Dermis microvascular lymphatic vessel endothelial cell (primary cell): ENCODE results near the gene CHMP1A. TPM values are rescaled to one million over a fixed set of nuclear protein-coding genes. Genes with fewer than 3 reads are reported as not detected.

Experiments
- DNase-seq, 2 donors: peaks; one replicate each; pipeline versions ENCODE4 v3.0.0 to v3.0.0-alpha.2; 2010; ENCODE audit warnings: low read depth in 2 of 2
- total RNA-seq: library from RNA; depleted of rRNA; stranded (reverse); fragments of >200 nt; gene quantifications from 2 replicates; pipeline ENCODE4 v1.2.1, GENCODE V29; 2014

The CHMP1A gene
- total RNA-seq, 1 donor from 2014 or later: 63.4 TPM

DNA sequence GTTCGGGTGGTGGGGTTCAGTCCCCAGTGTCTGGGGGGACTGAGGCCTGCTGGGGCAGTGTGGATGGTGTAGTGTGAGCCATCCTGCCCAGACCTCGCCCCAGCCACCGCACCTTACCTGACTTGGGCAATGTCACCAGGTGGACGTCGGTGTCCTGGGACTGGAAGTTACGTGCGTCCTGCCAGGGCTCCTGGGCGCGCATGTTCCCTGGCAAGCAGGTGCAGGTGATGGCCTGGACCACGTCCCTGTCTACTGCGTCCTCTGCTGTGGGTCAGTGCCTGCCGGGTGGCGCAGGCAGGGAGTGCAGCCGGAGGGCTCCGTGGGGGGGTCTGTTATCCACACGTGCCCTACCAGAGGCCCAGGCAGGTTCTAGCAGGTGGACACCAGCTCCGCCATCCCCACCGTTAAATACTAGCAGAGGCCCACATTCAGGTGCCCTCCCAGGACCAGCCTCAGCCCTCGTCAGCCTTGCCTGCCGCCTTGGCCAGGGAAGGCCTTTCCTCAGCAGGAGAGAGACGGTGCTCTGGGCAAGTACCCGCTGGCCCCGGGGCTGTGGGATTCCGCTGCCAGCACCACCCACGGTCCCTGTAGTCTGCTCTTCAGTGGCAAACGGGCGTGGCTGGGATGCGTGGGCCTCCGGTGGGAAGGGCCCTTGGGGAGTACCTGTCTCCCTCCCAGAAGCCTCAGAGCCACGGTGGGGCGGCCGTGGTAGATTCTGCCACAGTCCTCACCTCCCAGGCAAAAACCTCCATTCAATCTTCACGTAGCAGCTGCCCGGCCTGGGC, 52.1 kb downstream of the CHMP1A start:
- no peak for DNase-seq

DNA sequence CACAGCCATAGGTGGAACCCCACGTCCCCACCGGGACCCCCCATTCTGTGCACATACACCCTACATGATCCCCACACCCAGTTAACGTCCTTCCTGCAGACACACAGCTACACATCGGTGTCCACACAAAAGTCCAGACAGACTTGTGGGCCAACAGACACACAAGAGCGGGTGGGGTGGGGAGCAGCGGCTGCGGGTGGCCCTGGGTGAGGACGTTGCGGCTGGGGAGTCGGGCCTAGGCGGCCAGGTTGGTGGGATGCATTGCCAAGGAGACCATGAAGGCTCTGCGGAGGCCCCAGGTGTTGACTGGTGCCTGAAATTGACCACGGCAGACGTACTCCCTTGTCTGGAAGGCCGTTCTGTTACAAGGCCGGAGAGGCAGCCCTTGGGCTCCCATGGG, 52.7 kb downstream of the CHMP1A start:
- no peak for DNase-seq

DNA sequence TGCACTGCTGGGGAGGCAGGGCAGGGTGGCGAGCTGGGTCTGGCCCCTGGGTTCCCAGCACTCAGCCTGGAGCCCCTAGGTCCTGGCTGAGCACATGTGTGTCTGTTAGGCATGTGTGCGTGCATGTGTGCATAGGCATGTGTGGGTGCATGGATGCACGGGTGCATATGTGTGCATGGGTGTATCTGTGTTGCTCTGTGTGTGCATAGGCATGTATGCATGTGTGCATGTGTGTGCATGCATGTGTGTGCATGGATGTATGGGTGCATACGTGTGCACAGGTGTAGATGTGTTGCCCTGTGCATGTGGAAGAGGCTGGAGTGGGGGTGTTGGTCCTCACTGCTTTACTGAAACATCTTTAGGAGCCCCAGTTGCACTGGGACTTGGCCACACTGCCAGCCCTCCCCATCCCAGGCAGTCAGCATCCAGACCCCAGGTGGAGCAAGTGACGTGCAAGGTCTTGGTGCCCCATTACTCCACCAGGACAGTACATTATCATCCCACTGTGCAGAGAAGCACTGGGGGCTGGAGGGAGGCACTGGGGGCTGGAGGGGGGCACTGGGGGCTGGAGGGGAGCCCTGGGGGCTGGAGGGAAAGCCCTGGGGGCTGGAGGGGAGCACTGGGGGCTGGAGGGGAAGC, 54.4 kb downstream of the CHMP1A start:
- no peak for DNase-seq

DNA sequence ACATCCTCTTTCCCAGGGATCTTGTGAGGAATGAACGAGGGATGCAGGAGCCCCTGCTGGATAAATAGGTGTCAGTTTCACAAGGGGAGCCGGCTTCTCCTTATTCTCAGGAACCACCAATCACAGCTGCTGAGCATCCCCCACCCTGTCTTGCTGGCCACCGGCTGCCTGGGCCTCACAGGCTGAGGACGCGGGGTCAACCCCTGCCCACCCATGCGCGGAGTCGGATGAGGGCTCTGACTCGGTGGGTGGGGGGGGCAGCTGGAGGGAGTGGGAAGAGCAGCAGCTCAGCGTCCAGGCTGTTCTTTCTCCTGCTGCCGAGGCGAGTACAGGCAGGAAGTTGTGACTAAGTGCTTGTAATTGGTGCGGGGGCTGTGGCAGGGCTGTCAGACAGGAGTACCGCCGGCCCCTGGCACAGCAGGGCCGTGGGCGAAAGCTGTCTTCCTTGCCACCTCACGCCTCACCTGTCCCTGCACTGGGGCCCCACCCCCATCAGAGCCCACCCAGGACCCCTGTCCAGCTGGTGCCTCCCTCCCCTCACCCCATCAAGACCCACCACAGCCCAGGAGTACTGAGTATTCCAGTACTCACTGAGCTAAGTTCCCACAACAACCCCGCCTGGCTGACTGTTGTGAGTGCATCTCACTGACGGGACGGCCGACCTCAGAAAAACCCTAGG, 55.1 kb downstream of the CHMP1A start:
- peak; percentile 28 to 87 for DNase-seq

DNA sequence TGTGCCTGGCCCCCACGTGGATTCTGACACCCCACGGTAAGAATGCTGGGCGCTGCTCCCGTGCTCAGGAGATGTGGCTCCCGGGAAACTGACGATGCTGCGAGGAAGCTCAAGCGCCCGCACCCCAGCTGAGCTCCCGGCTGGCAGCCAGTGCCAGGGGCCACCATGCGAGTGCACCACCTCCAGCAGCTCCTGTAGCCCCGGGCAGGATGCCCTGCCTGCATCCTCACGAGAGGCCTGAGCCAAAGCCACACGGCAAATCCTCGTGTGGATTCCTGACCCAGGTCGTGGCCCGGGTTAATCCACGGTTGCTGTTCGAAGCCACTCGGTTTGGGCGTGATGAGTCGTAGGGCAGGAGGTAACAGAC, 55.6 kb downstream of the CHMP1A start:
- DNase-seq: no peak

DNA sequence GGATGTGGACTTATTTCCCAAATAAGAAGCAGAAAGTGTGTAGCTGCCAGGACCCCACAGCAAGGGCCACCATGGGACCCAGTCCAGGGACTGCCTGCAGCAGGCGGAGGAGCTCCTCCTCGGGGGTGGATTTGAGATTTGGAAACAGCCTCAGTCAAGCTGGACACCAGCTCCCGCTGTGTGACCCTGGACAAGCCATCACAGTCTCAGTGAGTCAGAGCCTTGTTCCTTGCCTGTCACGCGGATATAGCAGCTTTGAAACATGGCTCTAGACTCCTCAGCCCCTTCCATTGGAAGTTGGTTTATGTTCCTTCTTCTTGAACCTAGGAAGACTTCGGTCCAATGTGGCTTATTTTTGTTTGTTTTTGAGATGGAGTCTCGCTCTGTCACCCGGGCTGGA, 56.6 kb downstream of the CHMP1A start:
- DNase-seq: no peak

DNA sequence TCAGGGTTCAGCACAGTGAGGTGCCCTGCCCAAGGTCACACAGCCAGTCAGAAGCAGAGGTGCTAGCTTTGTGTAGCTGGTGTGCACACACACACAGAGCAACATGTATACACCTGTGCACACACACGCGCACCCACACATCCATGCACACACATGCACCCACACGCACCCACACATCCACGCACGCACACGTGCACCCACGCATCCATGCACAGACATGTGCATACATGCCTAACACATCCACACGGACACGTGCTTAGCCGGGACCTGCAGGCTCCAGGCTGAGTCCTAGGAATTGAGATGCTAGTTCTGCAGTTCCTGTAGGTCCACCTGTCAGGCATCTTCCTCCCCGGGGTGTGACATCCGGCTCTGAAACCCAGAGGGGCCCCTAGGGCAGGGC, 57.1 kb downstream of the CHMP1A start:
- DNase-seq: no peak

DNA sequence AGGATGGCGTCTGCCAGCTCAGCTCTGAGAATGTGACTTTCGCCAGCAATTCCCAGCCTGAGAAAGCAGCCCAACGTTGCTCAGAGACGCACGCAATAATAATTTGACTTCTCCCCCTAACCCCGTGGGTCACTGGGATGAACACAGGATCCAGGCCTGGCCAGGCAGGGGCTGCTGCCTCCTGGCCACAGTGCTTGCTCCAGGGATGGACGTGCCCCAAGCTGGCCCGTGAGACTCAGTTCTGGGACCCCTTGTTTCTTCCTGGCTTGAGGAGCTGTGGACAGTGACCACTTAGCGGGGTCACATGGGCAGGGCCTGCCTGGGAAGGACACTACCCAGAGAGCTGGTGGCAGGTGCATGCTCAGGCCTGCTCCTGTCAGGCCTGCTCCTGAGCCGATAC, 57.6 kb downstream of the CHMP1A start:
- no peak for DNase-seq

DNA sequence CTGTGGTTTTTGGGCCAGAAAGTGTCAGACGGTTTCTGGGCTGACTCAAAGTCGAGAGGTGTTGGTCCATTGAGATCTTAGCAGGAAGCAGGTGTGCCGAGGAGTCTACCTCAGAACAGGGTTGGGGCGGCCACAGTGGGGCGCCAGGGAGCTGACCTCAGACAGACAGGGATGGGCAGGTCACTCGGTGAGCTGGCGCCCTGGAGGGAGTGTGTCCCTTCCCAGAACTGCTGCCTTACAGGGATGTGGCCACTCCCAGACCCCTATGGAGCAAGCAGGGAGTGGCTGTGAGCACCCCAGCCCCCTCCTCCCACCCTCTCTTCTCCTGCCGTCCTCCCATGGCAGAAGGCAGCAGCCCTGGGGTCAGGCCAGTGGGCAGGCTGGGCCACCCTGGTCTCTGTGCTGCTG, 58.1 kb downstream of the CHMP1A start:
- no peak for DNase-seq

DNA sequence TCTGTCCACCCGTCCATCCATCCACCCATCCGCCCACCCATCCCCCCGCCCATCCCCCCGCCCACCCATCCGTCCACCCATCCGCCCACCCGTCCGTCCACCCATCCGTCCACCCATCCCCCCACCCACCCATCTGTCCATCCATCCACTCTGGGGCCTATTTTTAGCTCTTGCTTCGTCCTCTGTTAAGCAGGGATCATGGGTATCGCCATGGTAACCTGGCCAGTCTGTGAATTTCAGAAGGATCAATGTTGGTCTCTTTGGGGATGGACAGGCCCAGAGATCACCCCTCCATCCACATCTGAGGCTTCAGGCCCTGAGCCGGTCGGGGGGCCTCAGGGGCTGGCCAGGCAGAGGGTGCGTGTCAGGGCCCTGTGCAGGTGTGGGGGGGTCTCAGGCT, 59.3 kb downstream of the CHMP1A start:
- DNase-seq: no peak

DNA sequence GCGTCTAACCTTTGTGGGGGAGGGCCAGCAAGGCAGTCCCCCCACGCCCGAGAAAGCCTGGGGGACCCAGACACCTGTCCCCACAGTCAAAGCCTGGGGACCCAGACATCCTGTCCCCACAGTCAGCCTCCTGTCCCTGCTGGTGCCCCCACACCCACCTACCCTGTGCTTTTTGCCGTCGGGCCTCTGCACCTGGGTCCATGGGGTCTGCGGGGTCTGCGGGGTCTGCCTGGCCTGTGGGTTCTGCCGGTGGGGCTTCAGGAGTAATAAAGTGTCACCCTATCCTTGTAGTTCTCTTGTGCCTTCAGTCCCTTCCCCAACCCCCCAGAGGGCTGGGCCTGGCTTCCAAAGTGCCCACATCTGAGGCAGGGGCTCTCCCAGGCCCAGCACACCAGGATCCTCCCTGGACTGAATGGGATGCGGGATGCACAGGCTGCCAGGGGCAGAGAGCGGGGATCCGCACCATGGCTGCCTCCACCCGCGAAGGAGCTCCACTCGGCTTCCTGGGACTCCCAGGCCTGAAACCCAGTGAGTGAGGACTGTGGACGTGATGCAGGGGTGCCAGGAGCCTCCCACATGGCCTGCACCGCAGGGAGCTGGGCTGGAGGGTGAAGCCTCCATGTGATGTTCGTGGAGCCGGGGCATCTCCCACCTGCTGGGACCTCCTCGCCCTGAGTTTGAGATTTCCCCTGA, 60.4 kb downstream of the CHMP1A start:
- DNase-seq: no peak

DNA sequence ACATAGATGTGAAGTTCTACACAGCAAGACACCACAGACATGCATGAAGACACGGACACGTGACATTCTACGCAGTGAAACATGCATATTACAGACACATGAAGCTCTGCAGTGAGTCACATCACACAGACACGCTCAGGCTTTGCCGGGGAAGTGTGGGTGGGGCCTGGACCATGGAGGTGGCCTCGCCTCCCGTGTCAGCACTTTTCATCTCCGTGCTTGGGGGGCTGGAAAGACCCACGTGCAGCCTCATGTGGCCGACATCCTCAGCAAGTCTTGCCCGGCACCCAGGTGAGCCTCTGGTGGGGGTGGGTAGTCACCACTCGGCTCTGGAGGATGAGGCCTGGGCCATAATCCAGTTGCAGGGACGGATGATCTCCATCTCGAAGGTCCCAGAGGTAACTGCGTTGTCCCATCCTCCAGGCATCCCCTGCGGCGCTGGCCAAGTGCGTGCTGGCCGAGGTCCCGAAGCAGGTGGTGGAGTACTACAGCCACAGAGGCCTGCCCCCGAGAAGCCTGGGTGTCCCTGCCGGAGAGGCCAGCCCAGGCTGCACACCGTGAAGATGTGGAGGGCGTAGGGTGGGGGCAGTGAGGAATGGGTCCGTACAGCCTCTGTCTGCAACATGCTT, 61.3 kb downstream of the CHMP1A start:
- no peak for DNase-seq

DNA sequence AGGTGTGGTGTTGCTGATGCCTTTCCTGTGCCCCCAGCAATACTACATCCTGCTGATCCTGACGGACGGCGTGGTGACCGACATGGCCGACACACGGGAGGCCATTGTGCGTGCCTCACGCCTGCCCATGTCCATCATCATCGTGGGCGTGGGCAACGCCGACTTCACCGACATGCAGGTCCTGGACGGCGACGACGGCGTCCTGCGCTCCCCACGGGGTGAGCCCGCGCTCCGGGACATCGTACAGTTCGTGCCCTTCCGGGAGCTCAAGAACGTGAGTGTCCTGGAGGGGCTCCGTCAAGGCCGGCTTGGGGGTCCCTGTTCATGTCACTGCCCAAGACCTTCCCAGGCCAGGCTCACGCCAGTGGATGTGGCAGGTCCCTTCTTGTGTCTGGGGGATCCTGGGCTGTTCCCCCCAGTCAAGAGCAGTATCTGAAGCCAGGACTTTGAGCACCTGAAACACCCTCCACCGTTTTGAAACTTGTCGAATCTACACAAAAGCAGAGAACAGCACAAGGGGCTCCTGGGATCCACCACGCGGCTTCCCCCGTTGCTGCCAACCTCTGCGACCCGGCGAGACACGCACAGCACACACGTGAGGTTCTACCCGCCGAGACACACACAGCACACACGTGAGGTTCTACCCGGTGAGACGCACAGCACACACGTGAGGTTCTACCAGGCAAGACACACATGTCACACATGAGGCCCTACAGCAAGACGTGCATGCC, 62.0 kb downstream of the CHMP1A start:
- no peak for DNase-seq

Other genes with a start within 250 kb of the CHMP1A start
- 33.1 and 55.5 TPM in 2 replicates for gene ANKRD11, start 167.1 kb downstream of the CHMP1A start, total RNA-seq
- 93.1 and 118 TPM in 2 replicates for gene SPG7, start 149.3 kb downstream of the CHMP1A start, total RNA-seq
- 2,608 and 3,128 TPM in 2 replicates for gene RPL13, start 97.0 kb downstream of the CHMP1A start, total RNA-seq
- gene CPNE7, start 82.0 kb downstream of the CHMP1A start, total RNA-seq: 0.25 and 2.4 TPM in 2 replicates
- gene DPEP1, start 44.1 kb downstream of the CHMP1A start, total RNA-seq: 0.13 TPM in 2 replicates
- 1.0 and 1.5 TPM in 2 replicates for gene SPATA33, start 128 bp upstream of the CHMP1A start, total RNA-seq
- gene CDK10, start 29.0 kb upstream of the CHMP1A start, total RNA-seq: 28.2 and 37.7 TPM in 2 replicates
- 10.0 and 17.4 TPM in 2 replicates for gene SPATA2L, start 44.0 kb upstream of the CHMP1A start, total RNA-seq
- gene VPS9D1, start 63.2 kb upstream of the CHMP1A start, total RNA-seq: 4.1 and 8.6 TPM in 2 replicates
- gene ZNF276, start 63.8 kb upstream of the CHMP1A start, total RNA-seq: 9.0 and 18.0 TPM in 2 replicates
- gene FANCA, start 158.9 kb upstream of the CHMP1A start, total RNA-seq: 8.9 and 12.1 TPM in 2 replicates
- 1.0 and 2.4 TPM in 2 replicates for gene SPIRE2, start 170.8 kb upstream of the CHMP1A start, total RNA-seq
- 132 and 154 TPM in 2 replicates for gene TCF25, start 215.9 kb upstream of the CHMP1A start, total RNA-seq